Astrocyte (in vitro differentiated cells and primary cell): Measurements from ENCODE around the gene PTH2R.

Experiments
- EZH2 ChIP-seq: IDR thresholded peaks from 2 replicates; pipeline ENCODE4 v1.6.1; 2012; ENCODE audit warnings: mild to moderate bottlenecking, low read length, inconsistent platforms; ENCODE audit not compliant: insufficient read depth
- TF ChIP-seq, protein P1 (sequence below): IDR thresholded peaks from 2 replicates; pipeline ENCODE4 v1.5.1; 2011; ENCODE audit warnings: low read depth, mild to moderate bottlenecking, inconsistent platforms, low read length, moderate library complexity; ENCODE audit not compliant: insufficient read depth

DNA sequence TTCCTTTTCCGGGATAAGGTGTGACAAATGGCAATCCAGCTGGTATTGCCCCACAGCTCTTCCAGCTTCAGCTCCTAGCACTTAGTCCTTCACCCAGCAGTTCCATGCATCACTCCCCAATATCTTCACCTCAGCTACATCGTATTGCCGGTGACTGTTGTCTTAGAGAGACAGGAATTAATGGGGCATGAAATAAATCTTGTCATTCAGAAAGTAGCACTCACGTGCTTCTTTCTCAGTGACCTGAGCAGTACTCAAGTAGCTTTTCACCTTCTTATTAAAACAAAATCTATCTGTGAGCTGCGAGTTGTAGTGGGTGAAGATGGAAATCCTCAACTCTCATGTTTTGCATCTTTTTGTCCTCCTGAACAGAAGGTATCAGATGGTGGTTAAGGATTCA lies 72.8 kb downstream of the PTH2R start:
- TF ChIP-seq, protein P1, sequence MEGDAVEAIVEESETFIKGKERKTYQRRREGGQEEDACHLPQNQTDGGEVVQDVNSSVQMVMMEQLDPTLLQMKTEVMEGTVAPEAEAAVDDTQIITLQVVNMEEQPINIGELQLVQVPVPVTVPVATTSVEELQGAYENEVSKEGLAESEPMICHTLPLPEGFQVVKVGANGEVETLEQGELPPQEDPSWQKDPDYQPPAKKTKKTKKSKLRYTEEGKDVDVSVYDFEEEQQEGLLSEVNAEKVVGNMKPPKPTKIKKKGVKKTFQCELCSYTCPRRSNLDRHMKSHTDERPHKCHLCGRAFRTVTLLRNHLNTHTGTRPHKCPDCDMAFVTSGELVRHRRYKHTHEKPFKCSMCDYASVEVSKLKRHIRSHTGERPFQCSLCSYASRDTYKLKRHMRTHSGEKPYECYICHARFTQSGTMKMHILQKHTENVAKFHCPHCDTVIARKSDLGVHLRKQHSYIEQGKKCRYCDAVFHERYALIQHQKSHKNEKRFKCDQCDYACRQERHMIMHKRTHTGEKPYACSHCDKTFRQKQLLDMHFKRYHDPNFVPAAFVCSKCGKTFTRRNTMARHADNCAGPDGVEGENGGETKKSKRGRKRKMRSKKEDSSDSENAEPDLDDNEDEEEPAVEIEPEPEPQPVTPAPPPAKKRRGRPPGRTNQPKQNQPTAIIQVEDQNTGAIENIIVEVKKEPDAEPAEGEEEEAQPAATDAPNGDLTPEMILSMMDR, result no peak
- TF ChIP-seq EZH2, result no peak
